Activated CD4-positive, alpha-beta T cell treated with anti-CD3 and anti-CD28 coated beads, Interleukin-2, Interleukin-4, amounts not matched to agents 100 ng/mL and 50 ng/mL, durations not matched to agents 16 hours and 8 hours (primary cell): Measurements from ENCODE around the gene NFAT5.
"Not testable (repeated sequence)": the region's sequence is repeated elsewhere in the genome, so short reads cannot be mapped to it uniquely, and the experiment has no call there.

ENCODE experiments used
- DNase-seq: peaks from one replicate; pipeline ENCODE4 v3.0.0-alpha.2; 2020; ENCODE audit warnings: low spot score

NFAT5 gene, protein sequence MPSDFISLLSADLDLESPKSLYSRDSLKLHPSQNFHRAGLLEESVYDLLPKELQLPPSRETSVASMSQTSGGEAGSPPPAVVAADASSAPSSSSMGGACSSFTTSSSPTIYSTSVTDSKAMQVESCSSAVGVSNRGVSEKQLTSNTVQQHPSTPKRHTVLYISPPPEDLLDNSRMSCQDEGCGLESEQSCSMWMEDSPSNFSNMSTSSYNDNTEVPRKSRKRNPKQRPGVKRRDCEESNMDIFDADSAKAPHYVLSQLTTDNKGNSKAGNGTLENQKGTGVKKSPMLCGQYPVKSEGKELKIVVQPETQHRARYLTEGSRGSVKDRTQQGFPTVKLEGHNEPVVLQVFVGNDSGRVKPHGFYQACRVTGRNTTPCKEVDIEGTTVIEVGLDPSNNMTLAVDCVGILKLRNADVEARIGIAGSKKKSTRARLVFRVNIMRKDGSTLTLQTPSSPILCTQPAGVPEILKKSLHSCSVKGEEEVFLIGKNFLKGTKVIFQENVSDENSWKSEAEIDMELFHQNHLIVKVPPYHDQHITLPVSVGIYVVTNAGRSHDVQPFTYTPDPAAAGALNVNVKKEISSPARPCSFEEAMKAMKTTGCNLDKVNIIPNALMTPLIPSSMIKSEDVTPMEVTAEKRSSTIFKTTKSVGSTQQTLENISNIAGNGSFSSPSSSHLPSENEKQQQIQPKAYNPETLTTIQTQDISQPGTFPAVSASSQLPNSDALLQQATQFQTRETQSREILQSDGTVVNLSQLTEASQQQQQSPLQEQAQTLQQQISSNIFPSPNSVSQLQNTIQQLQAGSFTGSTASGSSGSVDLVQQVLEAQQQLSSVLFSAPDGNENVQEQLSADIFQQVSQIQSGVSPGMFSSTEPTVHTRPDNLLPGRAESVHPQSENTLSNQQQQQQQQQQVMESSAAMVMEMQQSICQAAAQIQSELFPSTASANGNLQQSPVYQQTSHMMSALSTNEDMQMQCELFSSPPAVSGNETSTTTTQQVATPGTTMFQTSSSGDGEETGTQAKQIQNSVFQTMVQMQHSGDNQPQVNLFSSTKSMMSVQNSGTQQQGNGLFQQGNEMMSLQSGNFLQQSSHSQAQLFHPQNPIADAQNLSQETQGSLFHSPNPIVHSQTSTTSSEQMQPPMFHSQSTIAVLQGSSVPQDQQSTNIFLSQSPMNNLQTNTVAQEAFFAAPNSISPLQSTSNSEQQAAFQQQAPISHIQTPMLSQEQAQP (N-terminal part only)

DNA sequence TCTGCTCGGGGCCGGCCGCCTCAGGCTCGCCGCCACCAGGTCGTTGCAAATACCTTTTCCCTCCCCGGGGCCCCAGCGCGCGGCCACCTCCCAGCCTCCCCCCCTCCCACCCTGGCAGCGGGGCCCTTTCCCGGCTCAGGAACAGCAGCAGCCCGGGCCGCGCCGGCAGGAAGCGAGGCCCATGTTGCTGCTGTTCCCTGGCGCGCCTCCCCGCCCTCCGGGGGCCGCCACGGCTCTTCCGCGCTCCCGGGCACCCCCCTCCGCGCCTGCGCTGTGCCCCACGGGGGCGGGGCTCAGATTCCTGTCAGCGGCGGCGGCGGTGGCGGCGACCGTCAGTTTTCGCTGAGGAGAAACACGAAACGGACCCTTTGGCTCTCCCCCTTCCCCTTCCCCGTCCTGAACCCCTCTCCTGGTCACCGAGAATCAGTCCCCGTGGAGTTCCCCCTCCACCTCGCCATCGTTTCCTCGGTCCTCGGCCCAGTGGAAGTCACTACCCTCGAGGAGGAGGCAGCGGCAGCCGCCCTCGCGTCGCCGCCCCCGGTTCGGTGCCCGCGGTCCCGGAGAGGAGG lies at the start of gene NFAT5:
NFAT5 (plus strand) TSS at position 296 of the 569 bp plus-strand sequence. CDS start 336 bp downstream, outside the sequence.
- peak; percentile 87 for DNase-seq

DNA sequence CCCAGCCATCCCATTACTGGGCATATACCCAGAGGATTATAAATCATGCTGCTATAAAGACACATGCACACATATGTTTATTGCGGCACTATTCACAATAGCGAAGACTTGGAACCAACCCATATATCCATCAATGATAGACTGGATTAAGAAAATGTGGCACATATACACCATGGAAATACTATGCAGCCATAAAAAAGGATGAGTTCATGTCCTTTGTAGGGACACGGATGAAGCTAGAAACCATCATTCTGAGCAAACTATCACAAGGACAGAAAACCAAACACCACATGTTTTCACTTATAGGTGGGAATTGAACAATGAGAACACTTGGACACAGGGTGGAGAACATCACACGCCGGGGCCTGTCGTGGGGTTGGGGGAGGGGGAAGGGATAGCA lies 47.9 kb upstream of the NFAT5 start:
- not testable (repeated sequence) for DNase-seq

DNA sequence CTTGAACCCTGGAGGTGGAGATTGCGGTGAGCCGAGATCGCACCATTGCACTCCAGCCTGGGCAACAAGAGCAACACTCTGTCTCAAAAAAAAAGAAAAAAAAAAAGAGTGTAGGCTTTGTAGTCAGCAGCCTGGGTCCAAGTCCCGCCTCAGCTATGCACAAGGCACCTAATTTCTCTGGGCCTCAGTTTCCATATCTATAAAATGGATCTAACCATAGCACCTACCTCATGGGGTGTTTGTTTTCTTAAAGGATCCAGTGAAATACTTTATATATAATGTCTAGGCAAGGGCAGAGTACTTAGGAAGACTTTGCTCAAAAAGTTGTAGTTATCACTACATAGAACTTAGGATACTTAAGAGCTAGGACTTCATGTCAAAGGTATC lies 45.4 kb upstream of the NFAT5 start:
- no peak for DNase-seq

DNA sequence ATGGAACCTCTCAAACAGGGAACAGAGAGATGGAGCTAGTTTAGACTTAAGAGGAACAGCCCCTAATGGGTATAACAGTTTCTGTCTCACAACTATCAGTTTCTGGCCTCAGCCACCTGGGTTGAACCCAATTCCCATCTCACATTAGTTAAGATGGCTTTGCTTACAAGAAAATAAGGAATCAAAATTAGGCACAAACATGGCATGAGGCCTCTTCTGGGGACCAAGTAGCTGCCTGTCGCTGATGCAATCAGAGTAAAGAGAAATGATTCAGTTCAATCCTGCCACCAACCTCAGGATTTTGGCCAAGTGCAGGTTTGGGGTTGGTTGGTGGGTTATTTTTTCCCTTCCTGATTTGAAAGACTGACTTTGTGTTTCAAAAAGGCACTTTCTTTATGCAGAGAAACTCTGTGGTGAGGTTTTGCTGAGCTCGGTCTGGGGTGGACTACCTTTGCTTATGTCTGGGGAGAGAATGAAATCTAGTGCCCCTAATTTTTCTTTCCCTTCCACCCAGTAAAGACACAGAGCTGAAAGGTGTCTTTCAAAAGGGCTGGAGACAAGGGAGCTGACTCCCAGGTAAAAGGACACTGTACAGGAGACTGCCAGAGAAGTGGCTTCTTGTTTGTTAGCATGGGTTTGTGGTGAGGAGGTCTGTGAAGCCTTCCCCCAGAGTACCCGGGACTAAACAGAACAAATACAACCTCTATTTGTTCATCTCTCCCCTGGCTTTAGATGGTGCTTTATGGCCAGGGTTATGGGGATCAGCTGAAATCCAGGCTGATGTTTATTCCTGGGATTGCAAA lies 44.8 kb upstream of the NFAT5 start:
- peak; percentile 55 for DNase-seq

DNA sequence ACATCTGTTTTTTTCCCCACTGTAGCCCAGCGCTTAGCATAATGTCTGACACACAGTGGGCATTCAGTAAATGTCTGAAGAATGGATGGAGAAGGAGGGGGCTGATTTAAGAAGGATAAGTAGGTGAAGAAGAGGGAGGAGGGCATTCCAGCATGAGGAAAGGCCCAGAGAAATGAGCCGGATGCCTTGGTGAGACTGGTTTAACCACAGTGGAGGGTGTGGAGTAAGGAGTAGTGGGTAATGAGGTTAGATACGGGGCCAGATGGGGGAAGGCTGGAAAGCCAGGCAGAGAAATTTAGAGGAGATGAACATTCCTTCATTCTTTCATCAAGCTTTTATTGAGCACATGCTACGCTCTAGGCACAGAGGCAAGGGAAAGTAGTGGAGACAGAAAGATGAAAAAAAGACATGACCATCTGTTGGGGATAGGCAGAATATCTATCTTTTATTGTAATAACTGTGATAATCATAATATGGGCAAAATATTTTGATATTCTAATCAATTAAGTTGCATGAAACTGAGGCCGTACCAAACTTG lies 43.7 kb upstream of the NFAT5 start:
- no peak for DNase-seq

DNA sequence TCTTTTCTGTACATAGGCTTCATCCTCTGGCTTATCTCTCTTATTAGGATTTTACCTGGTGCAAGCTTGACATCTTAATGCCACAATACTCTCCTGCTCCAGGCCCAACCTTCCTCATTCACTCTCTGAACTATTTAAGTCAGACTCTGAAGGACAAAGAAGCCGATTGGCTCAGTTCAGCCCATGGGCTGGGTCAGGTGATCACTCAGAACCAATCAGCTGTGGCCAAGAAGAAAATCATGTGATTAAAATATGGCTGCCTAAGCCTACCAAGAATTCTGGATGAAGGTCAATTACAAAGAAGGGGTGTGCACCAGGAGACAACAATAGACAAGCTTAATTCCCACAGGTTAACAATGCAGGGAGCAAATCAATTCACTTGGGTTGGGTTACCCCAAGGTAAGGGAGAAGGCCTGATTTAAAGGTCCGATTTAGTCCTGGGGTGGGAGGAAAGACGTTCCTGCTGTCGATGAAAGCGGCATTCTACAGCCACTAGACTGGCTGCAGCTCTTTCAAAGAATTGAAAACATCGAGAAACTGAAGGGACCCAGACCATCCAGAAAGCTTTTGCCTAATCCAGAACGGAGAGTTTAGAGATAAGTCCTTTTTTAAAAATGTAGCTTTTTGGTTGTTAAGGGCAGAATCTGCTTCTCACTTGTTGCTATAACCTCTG lies 42.9 kb upstream of the NFAT5 start:
- DNase-seq: no peak

DNA sequence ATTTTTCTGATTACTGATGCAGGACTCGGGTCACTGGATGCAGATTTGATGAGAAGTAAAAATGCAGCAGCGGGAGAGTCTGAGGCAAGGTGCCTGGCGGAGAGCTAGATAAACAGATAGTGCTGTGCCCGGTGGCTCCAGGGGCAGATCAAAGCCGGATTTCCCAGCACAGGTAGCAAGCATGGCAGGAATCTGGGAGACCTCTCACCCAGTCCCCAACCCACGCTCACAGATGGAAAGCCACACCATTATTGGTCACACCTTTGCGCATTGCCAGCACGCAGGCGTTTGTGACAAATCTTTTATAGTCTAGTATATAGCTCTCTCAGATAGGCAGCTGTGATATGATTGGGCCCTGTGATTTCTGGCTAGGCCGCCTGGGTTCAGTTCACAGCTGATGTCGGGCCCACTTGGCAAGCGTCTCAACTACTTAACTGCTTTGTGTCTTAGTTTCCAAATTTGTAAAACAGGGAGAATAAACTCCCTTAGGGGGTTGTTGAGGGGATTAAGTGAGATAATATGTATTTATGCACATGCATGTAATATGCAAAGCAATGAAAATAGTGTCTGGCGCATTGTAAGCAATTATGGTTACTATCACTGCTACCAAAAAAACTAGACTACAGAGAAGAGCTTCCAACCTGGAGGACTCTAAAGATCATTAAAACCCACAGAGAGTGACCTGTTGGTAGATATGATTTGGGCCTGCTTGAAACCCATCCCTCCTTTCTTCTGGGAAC lies 42.0 kb upstream of the NFAT5 start:
- no peak for DNase-seq

DNA sequence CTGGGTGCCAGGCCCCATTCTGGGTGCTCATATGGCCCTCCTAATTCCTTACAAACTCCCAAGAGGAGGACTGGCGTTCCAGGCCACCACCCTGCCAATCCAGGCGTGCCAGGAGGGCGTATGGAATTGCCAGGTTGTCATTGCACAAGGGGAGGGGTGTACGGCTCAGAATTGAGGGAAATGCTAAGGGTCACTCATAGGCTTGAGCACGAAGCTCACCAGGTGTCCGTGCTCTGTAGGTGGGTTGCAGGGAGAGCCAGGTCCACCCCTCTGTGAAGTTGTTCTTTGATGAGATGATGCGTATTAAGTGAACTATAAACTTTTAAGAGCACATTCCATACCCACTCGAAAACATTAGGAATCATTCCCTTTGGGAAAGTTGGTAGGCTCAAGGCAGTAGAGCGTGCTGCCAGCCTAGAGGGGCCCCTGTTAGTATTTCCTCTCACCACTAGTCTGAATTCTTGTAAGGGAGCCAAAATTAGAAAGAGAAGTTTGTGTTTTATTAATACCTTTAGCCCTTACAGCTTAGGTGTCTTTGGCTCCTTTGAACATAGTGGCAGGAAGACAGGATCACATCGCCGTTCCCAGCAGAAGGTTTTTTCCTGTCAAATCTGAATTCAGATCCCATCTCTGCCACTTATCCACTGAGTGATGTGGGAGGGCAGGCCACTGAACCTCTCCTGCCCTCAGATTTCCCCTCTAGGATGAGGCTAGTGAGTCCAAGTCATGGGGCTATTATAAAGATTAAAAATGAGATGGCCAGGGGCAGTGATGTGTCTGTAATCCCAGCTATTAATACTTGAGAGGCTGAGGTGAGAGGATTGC lies 38.7 kb upstream of the NFAT5 start:
- DNase-seq: no peak

DNA sequence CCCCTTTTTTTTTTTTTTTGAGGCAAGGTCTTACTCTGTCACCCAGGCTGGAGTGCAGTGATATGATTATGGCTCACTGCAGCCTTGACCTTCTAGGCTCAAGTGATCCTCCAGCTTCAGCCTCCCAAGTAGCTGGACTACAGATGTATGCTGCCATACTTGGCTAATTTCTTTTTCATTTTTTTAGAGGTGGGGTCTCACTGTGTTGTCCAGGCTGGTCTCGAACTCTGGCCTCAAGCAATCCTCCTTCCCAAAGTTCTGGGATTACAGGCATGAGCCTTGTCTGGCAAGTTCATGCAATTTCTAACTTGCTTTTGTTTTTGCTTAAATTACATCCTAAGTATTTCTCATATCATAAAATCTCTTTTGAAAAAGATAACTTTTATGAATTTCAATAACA lies 33.8 kb upstream of the NFAT5 start:
- DNase-seq: no peak

DNA sequence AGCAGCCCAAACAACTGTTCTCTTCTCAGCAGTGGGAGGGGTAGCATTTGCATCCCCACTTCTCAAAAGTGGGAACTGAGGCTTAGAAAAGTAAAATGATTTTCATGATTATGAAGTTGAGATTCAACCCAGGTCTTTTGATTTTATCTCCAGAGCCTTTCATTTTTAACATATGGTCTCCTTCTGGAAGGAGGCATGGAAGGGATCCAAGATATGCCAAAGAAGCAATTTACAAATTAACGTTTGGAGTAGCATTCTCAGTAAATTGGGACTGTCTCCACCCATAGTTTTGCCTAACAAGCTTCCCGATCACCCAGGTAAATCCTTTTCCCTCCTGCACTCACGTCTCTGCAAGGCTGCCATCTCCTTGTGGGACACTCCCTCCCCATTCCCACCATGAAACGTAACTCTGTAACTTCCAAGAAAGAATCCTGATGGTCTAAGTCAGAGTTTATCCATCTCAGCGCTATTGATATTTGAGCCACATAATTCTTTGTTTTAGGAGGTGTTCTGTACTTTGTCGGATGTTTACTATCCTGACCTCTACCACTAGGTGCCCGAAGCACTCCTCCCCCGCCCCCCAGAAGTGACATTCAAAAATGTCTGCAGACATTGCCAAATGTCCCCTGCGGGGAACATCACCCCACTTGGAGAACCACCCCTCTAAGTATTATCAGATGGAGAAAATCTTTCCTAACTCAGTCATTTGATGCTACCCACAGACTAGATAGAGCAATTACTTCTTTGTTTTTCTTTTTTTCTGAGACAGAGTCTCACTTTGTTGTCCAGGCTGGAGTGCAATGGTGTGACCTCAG lies 32.9 kb upstream of the NFAT5 start:
- DNase-seq: no peak

DNA sequence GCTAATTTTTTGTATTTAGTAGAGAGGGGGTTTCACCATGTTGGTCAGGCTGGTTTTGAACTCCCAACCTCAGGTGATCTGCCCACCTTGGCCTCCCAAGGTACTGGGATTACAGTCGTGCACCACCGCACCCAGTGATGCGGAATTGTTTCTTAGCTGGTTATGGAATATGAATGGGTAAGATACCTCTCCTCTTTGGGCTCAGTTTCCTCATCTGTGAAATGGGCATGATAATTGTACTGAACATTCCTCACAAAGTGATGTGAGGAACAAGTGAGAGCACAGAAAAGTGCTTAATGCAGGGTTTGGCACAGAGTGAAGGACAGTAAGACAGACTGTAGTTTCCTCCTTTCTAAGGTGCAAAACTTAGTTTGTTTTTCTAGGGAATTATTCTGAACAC lies 31.0 kb upstream of the NFAT5 start:
- DNase-seq: no peak

DNA sequence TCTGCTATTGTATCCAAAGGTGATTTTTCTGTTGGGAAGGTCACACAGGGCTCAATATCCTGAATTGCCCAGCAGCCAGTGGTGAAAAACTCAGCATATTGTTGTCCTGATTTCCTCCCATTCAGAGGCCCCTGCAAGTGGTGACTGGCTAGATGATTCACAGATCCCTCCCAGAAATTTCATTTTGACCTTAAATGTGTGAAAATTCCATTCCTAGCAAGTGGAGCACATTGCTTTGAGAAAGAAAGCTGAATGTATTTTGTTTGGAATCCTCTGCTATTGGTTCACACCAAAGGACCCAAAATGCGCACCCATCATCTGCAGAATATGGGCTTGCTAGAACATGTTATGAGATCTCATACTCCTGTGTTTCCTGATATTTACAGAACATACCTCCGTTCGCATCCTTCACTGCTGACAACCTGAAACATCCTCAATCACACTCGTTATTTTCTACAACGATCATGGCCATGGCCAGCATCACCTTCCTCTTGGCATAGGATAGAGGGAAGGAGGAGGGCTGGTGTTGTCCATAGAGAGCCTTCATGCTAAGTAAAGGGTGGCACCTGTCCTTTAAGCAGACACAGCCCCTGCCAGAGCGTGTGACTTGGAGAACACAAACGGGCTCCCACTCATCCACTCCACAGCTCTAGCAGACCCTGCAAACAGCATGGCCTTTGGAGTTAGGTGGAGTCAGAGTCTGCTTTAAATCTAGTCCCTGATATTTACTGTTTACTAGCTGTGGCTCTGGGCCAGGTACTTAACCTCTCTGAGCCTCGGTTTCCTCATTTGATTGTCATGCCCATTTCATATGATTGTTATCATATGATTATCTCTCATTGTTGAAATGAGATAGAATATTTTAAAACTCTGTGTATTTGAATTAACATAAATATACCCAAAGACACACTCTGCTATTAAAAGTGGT lies 30.4 kb upstream of the NFAT5 start:
- DNase-seq: no peak

DNA sequence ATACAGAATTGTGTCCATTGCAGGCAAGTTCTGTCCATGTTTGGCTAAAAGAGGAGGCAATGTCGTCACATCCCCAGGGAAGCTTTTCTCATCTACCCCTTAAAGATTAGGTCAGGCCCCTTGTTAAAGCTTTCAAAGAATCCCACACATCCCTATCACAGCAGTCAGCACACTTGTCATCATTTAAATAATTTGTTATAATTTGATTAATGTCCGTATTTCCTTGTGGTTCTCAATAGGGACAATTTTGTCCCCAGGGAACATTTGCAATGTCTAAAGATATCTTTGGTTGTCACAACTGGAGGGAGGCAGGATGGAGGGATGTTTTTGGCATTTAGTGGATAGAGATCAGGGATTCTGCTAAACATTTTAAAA lies 28.1 kb upstream of the NFAT5 start:
- no peak for DNase-seq

DNA sequence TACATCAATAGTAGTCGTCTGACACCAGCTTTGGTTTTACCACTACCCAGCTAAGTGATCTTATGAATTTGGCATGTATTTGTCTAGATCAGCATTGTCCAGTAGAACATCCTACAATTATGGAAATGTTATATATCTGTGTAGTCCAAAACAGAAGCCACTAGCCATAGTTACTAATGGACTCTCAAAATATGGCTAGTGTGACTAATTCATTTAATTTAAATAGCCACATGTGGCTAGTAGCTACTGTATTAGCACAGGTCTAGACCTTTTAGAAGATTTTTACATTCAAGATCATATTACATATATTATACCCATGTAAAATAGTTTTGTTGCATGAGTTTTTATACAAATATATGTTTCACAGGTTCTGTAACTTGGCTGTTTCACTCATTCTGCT lies 27.0 kb upstream of the NFAT5 start:
- no peak for DNase-seq

DNA sequence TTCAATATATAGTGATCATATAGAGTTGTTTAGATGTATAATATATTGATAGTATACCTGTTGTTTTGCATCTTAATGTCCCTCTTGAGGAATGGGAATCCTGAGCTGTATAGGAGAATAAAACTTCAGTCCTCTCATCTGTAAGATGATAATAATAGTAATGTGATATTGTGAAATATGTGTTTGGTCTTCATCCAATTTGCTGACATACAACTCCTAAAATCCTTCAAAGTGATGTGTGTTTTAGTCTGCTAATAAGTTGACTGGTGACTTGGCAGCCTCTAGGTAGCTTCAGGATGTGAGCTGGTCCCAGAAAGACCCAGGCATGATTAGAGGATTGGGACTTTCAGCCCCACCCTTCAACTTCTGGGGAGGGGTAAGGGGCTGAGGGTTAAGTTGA lies 22.8 kb upstream of the NFAT5 start:
- DNase-seq: no peak

DNA sequence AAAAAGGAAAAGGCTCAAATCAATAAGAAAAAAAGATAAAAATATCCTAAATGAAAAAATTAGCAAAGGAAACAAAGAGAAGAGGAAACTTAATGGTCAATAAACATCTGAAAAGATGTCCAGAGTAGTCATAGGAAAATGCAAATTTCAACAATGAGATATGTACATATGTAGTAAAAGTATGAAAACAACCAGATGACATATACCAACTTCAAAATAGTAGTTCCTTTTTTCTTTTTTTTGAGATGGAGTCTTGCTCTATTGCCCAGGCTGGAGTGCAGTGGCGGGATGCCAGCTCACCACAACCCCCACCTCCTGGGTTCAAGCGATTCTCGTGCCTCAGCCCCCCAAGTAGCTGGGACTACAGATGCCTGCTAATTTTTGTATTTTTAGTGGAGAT lies 21.7 kb upstream of the NFAT5 start:
- no peak for DNase-seq

DNA sequence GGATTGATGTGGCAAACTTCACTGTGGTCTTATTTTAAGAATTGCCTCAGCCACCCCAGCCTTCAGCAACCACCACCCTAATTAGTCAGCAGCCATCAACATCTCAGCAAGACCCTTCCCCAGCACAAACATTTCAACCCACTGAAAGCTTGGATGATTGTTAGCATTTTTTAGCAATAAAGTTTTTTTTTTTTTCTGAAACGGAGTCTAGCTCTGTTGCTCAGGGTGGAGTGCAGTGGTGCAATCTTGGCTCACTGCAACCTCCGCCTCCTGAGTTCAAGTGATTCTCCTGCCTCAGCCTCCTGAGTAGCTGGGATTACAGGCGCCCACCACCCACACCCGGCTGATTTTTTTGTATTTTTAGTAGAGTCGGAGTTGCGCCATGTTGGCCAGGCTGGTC lies 19.1 kb upstream of the NFAT5 start:
- DNase-seq: not testable (repeated sequence)
